Neuron (in vitro differentiated cells): ENCODE results near the gene ISX.

Source experiments
- H2AFZ ChIP-seq: one replicate; pipeline ENCODE4 v1.6.1; 2013; ENCODE audit warnings: low read depth, mild to moderate bottlenecking, inconsistent platforms, low read length, moderate library complexity
- H3K27me3 ChIP-seq: one replicate; pipeline ENCODE4 v1.6.1; 2013; ENCODE audit warnings: low read length; ENCODE audit not compliant: insufficient read depth
- H3K36me3 ChIP-seq: one replicate; pipeline ENCODE4 v1.6.1; 2013; ENCODE audit warnings: low read length; ENCODE audit not compliant: insufficient read depth
- H3K4me1 ChIP-seq: one replicate; pipeline ENCODE4 v1.6.1; 2013; ENCODE audit warnings: low read length; ENCODE audit not compliant: insufficient read depth
- H3K4me3 ChIP-seq: 2 replicates; pipeline ENCODE4 v1.5.1; 2013; ENCODE audit warnings: mild to moderate bottlenecking, low read length, moderate library complexity
- H3K9me3 ChIP-seq: one replicate; pipeline ENCODE4 v1.6.1; 2013; ENCODE audit warnings: low read length

Gene ISX

DNA sequence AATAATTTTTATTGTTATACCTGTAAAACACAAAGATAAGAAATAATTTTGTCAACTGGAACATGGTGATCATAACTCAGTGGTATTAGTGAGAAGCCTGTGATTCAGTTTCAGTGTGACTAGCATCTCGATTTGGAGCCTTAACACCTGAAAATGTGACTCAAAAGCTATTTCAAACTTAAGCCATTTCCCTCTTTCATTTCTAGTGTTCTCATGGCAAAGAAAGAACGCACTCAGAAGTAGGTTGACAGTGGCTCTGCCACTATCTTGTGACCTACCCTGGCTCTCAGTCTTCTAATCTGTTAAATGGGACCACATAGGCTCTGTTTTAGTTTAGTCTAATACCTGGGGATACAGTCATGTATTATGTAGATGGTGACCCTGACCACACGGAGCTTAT lies 62.7 kb downstream of the ISX start:
- no peaks in the 10 kb centered on the region for H3K4me1 ChIP-seq
- no peaks in the 10 kb centered on the region for H3K9me3 ChIP-seq
- peaks cover 4% of the 10 kb centered on the region for H3K27me3 ChIP-seq
- no peak overlapping the region for H2AFZ ChIP-seq
- H3K36me3 ChIP-seq = no peaks in the 10 kb centered on the region
- H3K4me3 ChIP-seq = no peak overlapping the region

DNA sequence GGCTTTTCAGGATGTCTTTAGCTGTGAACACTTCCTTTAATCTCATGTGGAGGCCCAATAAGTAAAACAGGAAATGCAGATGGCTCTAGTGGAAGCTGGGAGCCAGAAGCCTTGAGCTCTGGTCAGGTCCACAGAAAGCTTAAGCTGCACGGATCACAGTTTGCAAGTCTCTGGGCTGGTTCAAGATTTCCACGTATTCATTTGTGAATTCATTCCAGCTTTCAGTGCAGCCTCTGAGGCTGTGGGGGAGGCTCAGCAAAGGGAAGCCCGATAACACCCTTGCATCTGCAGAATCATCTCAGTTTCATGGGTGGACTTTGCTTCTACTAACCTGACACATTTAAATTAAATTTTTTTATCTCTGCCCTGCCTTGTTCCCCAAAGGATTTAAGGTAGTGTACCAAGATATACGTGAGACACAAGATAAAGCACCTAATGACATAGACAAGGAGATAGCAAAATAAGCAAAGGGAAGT lies 65.6 kb downstream of the ISX start:
- Histone ChIP-seq H2AFZ (no peak overlapping the region), H3K9me3 (no peaks in the 10 kb centered on the region), H3K4me3 (no peak overlapping the region), H3K27me3 (peaks cover 7% of the 10 kb centered on the region), H3K36me3 (no peaks in the 10 kb centered on the region), H3K4me1 (no peaks in the 10 kb centered on the region)

DNA sequence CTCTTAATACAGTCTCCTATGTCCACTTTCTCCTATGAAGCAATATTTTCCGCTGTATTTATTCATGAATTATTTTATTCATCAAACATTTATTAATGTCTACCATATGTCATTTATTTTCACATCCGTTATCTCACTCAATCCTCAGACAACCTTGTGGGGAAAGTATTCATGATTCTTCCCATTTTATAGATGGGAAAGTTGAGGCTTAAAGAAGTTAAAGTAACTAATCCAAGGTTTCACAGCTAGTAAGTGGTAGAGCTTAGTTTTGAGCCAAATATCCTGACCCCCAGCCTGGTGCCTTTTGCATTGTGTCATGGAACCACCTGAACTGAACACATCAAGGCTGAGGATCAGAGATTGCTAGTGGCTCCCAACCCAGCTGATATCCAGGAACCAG lies 66.6 kb downstream of the ISX start:
- Histone ChIP-seq H3K4me3 (no peak overlapping the region), H2AFZ (no peak overlapping the region), H3K36me3 (no peaks in the 10 kb centered on the region), H3K27me3 (peaks cover 7% of the 10 kb centered on the region), H3K4me1 (no peaks in the 10 kb centered on the region), H3K9me3 (no peaks in the 10 kb centered on the region)

DNA sequence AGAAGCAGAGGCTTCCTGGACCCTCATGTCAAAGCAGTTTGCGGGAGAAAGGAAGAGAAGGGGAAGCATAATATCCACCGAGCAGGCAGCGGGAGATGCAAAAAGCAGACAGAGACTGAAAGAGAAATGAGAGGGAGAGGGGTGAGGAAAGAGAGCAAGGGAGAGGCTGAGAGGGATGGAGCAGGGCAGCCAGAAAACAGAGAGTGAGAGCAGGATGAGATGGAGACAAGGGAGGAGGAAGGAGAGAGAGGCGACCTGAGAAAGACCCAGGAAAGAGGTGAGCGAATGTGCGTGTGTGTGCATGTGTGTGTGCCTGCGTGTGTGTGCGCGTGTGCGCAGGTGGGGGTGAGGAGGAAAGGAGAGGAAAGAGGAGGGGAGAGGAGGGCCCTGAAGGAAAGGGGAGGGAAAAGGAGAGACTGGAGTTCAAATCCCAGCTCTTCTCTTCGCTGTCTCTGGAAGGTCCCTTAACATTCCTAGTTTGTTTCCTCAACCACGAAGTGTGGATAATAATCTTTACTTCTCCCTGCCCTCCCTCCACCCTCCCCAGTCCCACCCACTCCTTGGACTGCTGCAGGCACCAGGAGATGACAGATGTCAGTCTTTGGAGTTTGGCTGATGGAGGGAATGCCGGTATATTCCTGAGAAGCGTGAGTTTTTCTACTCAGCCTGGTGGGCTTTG lies 67.9 kb downstream of the ISX start:
- Histone ChIP-seq H3K4me3 (no peak overlapping the region), H3K4me1 (no peaks in the 10 kb centered on the region), H3K9me3 (no peaks in the 10 kb centered on the region), H2AFZ (no peak overlapping the region), H3K36me3 (no peaks in the 10 kb centered on the region), H3K27me3 (peaks cover 7% of the 10 kb centered on the region)

DNA sequence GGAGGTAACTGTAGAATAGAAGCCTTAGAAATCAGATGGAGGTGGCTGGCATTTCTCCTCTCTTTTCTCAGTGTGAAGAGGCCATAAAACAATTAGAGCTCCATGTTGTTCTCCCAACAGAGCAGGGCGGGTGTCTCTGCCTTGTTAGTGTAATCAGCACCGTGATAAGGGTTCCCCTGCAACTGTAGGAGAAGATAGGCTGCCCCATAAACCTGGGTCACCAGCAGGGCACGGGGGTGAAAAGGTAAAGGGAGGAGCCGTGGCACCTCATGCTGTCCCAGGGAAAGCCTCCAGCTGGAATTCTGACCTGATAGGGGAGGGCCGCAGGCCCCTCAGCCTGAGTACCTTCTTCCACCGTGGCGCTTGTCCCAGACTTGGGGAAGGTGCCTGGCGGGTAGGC lies 68.7 kb downstream of the ISX start:
- no peaks in the 10 kb centered on the region for H3K9me3 ChIP-seq
- H3K4me1 ChIP-seq = no peaks in the 10 kb centered on the region
- no peak overlapping the region for H2AFZ ChIP-seq
- H3K27me3 ChIP-seq = peaks cover 7% of the 10 kb centered on the region
- H3K4me3 ChIP-seq = no peak overlapping the region
- H3K36me3 ChIP-seq = no peaks in the 10 kb centered on the region

DNA sequence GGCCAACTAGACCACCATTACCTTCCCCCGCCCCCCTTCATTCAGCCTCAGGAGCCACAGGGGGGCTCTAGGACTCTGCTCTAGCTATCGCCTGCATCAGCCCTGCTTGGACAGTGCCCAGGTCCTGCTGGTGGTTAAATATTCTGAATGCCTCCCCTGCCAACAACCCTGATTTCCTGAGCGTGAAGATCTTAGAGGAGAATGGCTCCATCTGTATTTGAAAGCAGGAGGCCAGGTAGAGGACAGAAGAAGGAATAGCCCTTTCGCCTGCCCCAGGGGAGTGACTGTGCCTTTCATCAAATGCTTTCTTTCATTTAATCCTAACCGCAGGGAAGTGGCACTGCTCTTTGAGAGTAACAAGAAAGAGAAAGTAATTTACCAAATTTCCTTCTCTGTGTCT lies 69.2 kb downstream of the ISX start:
- Histone ChIP-seq H2AFZ (no peak overlapping the region), H3K4me3 (no peak overlapping the region), H3K27me3 (peaks cover 7% of the 10 kb centered on the region), H3K36me3 (no peaks in the 10 kb centered on the region), H3K4me1 (no peaks in the 10 kb centered on the region), H3K9me3 (no peaks in the 10 kb centered on the region)
